A375 (cell line): ENCODE measurements around the gene FASTKD3. TPM values are rescaled to one million over a fixed set of nuclear protein-coding genes. Genes with fewer than 3 reads are reported as not detected.

Experiments used
- total RNA-seq: library from RNA; depleted of rRNA; stranded (reverse); fragments of >200 nt; shearing (Covaris generic); gene quantifications from 2 replicates; pipeline ENCODE4 v1.2.3, GENCODE V29; 2014; rRNA removed

FASTKD3 gene, protein sequence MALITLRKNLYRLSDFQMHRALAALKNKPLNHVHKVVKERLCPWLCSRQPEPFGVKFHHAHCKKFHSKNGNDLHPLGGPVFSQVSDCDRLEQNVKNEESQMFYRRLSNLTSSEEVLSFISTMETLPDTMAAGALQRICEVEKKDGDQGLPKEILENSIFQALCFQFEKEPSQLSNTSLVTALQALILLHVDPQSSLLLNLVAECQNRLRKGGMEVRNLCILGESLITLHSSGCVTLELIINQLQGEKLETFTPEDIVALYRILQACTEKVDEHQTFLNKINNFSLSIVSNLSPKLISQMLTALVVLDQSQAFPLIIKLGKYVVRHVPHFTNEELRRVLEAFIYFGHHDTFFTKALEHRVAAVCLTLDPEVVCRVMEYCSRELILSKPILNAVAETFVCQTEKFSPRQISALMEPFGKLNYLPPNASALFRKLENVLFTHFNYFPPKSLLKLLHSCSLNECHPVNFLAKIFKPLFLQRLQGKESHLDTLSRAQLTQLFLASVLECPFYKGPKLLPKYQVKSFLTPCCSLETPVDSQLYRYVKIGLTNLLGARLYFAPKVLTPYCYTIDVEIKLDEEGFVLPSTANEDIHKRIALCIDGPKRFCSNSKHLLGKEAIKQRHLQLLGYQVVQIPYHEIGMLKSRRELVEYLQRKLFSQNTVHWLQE
- total RNA-seq = 10.2 and 10.9 TPM in 2 replicates

DNA sequence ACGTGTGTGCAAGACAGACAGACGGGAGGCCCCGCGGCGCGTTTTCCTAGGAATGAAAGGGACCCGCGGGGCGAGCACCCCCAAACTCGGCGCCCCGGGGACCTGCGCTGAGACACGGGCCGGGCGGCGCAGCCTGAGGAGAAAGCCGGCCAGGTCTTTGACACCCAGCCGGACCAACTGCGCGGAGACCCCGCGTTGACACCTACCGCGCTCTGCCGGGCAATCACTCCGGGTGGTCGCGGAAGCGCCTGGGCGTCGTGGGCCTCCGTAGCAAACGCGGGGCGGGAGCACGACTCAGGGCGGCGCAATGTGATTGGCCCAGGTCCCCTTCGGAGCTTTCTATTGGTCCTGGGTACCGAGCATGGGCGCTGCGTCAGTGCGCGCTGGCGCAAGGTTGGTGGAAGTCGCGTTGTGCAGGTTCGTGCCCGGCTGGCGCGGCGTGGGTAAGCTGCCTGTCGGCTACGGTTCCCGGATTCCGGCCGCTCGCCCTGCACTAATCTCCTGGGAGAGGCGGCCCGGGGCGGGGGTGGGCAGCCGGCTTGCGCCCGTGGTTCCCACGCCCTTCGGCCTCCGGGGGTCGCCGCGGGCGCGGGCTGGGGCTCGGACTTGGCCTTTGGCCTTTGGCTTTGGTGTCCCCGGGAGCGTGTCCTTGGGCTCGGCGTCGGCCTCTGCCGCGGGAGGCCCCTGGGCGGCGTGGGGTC lies at the start of gene FASTKD3, which contains the start of gene MTRR:
Gene FASTKD3 (minus strand): TSS at position 259 of the 701 bp plus-strand sequence. CDS start 948 bp downstream, outside the sequence.
Gene MTRR (plus strand): TSS at position 376 of the 701 bp plus-strand sequence. CDS start 1,647 bp downstream, outside the sequence.

GRCh38 chr5:7850395-7851239 lies 18.2 kb downstream of the FASTKD3 start, which contains the start of gene CFAP90:
TSS of gene CFAP90 (minus strand) at chr5:7851133. CDS start at chr5:7851021, 112 bp downstream.

Other genes starting within 250 kb of the FASTKD3 start
- gene CFAP90, start 17.9 kb downstream of the FASTKD3 start, total RNA-seq = not detected in 2 replicates
- 47.8 and 70.7 TPM in 2 replicates for gene MTRR, start 117 bp upstream of the FASTKD3 start, total RNA-seq